ENCODE data around the gene CDC42SE1.
A peak's percentile ranks its signal among the peaks of the same experiment; 100 is the strongest.

CDC42SE1 gene

DNA sequence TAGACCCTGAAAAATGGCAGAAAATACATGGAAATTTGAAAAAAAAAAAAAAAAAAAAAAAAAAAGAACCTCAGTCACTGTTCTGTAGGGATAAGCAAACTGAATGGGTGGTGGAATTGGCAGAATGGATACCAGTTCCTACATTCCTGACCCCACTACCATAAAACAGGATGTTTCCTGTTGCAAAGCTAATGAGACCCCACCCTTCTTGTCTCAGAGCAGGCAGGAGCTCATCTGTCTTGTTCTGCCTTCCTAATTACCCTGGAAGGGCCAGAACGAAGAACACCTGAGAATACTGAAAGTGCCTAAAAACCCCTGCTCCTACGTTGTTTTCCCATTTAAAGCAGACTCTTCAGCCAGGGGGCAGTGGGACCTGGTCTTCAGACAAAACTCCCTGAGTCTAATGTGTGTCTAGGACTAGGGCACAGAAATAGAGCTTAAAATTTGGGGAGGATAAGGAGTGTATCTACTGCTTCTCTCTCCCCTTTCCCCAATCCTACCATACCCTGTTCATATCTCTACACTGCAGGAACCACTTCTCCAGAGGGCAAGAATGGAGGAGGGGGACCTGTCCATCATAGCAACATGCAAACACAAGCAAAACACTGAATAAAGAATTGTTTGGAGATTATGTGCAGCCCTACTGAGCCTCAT lies 7.9 kb downstream of the CDC42SE1 start:
- no peak for DNase-seq

DNA sequence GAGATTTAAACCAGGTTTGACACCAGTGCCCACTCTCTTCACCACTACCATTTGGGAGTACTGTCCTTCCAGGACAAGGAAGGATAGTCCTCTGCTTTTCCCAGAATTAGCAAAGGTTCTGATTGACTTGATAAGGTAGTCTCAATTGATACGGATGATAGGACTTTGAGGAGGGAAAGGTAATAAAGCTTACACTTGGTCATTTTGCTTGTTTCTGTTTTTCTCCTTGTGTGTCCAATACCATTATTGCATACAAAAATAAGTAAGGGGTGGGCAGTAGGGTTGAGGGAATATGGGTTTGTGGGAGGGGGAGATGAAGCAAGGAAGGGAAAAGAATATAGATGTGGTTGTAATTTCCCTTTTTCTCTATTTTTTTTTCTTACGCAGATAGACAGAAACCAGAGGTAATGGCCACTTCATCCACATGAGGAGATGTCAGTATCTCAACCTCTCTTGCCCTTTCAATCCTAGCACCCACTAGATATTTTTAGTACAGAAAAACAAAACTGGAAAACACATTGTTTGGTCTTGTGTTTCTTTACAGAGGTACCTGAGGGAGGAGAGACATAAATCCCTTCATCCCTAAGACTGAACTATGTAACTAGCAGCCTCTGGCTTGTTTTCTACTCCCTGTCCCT lies 9.3 kb downstream of the CDC42SE1 start:
- no peak for DNase-seq

DNA sequence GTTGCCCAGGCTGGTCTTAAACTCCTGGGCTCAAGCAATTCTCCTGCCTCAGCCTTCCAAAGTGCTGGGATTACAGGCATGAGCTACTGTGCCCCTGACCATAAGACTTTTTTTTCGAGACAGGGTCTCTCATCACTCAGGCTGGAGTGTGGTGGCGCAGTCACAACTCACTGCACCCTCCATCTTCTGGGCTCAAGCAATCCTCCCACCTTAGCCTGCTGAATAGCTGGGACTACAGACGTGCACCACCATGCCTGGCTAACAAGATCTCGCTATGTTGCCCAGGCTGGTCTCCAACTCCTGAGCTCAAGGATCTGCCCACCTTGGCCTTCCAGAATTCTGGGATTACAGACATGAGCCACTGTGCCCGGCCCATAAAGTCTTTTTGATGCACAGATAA lies 10.0 kb downstream of the CDC42SE1 start:
- DNase-seq: no peak

DNA sequence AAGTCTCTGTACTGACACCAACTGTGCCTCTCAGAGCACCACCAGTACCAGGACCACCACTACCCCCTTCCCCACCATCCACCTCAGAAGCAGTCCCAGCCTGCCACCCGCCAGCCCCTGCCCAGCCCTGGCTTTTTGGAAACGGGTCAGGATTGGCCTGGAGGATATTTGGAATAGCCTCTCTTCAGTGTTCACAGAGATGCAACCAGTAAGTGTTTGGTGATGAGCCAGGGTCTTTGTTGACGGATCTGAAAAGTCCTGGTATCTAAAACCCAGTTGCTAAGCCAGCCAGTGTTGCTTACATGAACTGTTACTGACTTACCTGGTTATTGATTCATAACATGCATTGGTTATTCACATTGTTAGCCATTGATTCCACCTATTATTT lies 10.8 kb downstream of the CDC42SE1 start:
- DNase-seq: no peak

DNA sequence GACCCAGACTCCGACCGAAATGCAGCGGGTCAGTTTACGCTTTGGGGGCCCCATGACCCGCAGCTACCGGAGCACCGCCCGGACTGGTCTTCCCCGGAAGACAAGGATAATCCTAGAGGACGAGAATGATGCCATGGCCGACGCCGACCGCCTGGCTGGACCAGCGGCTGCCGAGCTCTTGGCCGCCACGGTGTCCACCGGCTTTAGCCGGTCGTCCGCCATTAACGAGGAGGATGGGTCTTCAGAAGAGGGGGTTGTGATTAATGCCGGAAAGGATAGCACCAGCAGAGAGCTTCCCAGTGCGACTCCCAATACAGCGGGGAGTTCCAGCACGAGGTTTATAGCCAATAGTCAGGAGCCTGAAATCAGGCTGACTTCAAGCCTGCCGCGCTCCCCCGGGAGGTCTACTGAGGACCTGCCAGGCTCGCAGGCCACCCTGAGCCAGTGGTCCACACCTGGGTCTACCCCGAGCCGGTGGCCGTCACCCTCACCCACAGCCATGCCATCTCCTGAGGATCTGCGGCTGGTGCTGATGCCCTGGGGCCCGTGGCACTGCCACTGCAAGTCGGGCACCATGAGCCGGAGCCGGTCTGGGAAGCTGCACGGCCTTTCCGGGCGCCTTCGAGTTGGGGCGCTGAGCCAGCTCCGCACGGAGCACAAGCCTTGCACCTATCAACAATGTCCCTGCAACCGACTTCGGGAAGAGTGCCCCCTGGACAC lies 11.3 kb downstream of the CDC42SE1 start:
- DNase-seq: peak; percentile 53

DNA sequence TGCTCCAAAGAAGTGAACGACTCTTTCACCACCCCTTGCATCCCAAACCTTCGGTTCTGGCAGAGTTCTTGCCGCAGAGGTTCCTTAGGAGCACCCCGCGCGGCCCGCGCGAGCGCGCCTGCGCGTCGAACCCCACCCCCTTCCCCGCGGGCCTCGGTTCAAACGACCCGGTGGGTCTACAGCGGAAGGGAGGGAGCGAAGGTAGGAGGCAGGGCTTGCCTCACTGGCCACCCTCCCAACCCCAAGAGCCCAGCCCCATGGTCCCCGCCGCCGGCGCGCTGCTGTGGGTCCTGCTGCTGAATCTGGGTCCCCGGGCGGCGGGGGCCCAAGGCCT lies 11.9 kb downstream of the CDC42SE1 start, which contains the start of gene C1orf56:
Gene C1orf56, plus strand, starts transcription at position 161 of the 334 bp plus-strand sequence. Its CDS starts 97 bp downstream, at position 258.
- peak; percentile 65 for DNase-seq

DNA sequence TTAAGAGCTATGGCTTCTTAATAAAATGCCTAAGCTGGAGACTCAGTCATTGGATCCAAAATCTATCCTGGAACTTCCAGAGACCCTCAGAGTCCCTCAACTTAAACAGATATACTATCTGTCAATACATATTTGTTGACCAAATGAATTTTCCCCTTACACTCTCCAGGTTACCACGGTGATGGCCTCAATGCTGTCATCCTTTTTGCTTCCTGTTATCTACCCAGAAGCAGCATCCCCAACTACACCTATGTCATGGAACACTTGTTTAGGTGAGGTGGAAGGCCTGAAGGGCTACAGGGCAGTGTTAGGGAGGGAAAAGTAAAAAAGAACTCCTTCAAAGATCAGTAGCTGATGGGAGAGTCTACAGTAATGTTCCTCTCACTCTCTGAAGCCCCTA lies 16.3 kb downstream of the CDC42SE1 start:
- no peak for DNase-seq

DNA sequence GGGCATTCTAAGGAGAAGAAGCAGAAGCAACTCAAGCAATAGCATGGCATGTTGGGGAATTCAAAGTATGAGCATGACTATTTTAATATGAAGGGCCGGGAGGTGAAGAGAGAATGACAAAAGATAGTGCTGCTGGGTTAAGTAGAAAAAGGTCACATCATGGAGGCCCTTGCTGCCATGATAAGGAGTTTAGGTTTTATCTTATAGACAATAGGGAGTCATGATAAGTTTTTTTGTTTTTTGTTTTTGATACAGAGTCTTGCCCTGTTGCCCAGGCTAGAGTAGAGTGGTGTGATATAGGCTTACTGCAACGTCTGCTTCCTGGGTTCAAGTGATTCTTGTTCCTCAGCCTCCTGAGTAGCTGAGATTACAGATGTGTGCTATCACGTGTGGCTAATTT lies 19.9 kb downstream of the CDC42SE1 start:
- DNase-seq: no peak

DNA sequence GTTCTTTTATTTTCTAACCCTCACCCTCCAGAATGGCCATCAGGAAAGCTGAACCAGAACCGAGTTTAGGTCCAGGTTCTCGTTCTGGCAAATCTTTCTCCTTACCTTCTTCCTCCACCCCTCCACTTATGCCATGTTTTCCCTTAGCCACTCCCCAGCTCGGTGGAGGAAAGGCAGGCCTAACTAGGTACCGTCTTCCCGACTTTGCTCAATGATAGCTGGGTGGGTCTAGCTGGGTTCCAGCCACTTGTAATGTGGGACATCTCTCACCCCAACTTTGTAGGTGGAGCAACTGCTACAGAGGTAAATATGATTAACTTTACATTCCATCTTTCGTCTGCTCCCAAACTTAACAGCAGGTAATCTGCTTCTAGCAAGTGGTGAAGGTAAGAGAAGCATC lies 22.4 kb downstream of the CDC42SE1 start:
- no peak for DNase-seq

DNA sequence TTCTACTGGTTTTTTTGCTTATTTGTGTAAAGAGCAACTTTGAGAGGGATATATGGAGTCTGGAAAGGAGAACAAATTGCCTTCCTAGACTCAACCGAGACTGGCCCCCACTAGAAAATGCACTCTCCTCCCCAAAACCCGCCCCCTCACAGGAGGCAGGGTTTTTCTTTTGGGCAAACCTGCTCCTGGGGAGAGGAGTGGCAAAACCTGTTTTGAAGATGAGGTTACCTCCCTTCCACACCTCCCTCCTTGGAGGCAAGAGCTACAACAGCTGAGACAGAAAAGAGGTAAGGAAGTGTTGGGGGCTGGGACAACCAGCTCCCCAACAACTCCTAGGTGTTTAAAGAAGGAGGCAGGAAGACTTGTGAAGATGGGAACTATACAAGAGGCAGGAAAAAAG lies 23.1 kb downstream of the CDC42SE1 start, which contains the start of gene BNIPL:
Gene BNIPL, plus strand, starts transcription at position 231 of the 400 bp plus-strand sequence. Its CDS starts 140 bp downstream, at position 371.
- no peak for DNase-seq

DNA sequence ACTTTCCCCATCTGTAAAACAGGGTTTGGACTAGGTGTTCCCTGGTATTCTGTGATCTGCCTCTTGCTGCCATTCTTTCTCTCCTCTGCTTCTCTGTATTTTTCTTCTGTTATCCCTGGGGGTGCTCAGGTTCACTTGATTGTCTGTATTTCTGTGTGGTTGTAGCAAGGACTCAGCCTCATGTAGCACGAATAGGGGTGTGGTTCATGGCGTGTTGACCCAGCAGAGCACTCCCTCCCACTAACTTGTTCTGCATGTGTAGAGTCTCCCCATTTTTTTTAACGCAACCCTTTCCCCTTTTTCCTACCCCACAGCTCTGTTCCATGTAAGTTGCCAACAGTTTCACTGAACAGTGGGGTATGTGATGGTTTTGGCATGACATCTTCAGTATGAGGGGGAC lies 24.3 kb downstream of the CDC42SE1 start:
- DNase-seq: no peak

DNA sequence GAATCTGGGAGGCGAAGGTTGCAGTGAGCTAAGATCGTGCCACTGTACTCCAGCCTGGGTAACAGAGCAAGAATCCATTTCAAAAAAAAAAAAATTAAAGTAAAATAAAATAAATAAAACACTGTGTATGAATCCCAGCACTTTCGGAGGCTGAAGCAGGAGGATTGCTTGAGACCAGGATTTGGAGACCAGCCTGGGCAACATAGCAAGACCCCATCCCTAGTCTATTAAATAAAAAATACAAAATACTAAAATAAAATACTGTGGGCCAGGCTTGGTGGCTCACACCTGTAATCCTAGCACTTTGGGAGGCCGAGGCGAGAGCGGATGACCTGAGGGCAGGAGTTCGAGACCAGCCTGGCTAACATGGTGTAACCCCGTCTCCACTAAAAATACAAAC lies 27.3 kb downstream of the CDC42SE1 start:
- no peak for DNase-seq

DNA sequence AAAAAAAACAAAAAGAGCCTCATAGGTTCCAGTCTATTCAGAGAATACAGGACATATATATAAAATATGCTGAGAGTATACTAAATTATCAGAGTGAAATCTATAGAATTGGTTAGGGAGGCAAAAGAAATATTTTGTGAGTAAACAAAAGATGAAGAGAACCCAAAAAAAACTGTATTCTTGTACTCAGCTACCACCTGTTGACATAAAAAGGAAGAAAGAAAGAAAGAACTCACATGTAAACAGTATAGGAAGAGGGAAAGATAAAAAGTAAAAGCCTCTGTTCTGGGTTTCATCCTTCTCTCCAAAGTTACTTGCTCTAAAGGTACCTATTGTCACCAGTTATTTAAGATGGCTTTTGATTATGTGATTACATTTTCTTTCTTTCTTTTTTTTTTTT lies 33.0 kb downstream of the CDC42SE1 start:
- DNase-seq: no peak

DNA sequence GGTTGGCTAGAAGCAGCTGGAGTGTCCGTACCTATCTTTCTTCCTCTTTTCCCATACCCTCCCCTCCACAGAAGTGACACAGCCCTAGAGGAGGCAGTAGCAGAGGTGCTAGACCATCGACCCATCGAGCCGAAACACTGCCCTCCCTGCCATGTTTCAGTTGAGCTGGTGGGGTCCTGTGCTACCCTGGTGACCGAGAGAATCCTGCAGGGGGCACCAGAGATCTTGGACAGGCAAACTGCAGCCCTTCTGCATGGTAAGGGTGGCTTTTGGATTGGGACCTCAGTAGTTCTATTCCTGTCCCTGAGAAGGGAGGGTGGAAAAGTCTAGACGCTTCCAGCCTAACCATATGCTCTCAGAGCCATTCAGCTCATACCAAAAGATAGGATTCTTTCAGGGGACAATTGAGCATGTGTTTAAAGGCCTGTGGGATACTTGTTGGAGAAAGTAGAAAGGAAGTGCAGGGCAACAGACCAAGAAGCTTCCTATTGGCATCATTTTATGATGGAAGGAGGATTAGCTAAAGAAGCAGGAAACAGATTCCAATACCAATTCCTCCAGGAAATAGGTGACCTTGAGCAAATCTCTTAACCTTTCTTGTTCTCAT lies 34.8 kb downstream of the CDC42SE1 start:
- DNase-seq: peak; percentile 75

DNA sequence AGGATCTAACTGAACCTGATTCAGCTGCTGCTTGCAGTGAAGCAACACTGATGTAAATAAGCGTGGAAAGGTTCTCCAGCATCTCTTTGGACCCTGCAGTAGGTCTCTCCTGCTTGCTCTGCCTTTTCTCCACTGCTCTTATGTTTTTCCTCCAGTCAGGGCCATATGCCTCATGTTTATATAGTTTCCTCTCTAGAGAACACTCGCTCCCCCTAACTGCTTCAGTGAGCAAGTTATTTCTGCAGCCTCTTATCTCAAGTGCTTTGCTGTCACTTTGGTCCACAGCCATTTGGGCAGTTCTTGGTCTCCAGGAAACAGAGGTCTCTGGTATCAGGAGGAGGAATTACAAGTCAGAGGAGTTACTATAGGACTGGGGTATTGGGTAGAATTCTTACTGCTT lies 45.9 kb downstream of the CDC42SE1 start:
- no peak for DNase-seq

DNA sequence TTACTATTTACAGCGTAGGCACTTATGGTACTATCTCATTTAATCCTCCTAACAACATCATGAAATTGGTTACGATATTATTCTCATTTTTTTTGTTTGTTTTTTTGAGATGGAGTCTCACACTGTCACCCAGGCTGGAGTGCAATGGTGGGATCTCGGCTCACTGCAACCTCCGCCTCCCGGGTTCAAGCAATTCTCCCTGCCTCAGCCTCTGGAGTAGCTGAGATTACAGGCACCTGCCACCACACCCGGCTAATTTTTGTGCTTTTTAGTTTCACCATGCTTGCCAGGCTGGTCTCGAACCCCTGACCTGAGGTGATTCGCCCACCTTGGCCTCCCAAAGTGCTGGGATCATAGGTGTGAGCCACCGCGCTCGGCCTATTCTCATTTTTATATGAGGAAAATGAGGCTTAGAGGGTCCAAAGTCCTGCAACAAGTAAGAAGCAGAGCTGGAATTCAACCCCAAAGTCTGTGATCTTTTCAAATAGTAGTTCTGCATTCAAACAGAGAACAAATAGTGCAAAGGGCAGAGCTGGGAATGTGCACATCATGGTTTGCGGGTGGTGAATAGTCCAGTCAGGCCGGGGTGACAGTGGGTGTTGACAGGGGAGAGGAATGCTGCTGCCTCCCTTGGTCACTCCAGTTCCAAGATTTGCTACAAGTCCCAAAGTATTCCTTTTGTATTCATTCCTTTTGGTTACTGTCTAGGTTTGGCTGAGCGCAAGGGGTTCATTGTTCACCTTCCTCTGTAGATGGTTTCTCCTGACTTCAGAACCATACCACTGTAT lies 46.5 kb downstream of the CDC42SE1 start:
- no peak for DNase-seq

DNA sequence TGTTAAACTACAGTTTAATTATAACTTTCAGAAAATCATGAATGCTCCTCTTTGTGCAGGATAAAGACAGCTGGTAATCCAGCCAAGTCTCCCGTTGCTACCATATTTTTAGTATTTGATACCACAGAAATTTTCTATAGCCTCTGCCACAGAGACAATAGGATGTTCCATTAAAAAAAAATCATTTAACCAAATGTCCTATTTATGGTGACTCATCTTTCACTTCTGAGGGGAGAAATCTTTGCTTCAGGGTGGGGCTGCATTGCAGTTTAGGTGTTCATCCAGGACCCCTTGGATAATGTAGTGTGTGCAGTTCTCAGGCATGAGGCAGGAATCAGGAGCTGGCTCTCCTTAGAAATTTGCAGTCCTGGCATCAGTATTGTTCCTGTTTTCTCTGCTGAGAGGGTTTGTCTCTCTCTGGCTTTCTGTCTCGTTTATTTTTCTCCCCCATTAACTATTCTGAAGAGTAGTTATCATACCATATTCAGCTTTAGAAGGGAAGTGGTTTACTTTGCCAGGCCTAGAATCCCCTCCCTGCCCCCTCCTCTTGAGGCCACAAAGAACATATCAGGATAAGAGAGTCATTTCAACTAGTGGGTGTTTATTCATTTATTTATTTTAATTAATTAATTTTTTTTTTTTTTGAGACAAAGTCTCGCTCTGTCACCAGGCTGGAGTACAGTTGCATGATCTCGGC lies 48.1 kb downstream of the CDC42SE1 start:
- no peak for DNase-seq

DNA sequence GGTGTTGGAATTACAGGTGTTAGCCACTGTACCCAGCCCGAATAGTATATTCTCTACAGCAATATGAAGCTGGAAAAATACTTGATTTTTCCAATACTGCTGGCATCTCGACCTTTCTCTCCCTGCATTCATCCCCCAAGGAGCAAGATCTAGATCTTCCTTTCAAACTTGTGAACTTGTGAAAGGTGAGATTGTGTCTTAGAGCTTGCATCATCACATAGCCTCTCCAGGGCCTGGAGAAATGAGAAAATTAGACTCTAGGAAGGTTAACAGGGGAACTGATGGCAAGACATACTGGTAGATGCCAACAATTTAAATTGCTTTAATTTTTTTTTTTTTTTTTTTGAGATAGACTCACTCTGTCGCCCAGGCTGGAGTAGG lies 49.1 kb downstream of the CDC42SE1 start:
- no peak for DNase-seq

DNA sequence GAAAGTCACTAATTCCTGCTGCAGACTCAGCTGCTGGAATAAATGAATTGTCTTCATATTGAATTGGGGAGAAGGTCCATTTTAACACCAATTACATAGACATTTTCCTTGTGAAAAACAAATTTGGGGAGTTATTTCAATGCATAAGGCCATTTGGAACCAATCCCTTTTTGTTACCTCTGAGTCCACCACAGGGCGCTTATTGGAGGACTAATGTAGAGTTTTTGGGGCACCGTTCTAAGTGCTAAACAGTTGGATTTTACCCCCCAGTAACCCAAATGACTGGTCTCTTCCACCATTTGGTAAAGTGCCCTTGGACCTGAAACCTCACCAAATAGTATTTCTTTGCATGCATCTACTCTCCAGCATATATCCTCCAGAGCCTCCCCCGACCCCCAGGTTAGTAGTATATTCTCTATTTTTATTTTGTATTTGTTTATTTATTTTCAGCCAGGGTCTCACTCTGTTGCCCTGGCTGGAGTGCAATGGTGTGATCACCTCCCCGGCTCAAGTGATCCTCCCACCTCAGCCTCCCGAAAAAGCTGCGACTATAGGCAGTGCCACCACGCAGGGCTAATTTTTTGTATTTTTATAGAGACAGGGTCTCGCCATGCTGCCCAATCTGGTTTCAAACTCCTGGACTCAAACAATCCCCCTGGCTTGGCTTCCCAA lies 49.6 kb downstream of the CDC42SE1 start:
- DNase-seq: no peak

DNA sequence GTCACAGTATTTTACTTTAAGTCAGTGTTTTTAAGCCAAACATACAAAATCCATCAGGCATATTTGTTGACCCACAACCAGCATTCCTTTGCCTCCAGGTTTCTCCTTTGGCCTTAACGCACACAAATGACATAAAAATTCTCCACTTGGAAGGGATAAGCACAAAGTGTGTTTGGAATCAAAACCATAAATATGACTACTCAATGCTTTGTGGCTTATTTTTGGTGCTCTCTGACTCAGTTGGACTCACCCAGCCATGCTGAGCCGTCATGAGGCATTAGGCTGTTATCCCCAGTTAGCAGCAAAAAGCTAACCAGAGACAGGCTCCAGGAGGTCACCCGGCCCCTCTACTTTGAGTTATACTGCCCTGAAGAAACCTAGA lies 50.2 kb downstream of the CDC42SE1 start:
- no peak for DNase-seq

DNA sequence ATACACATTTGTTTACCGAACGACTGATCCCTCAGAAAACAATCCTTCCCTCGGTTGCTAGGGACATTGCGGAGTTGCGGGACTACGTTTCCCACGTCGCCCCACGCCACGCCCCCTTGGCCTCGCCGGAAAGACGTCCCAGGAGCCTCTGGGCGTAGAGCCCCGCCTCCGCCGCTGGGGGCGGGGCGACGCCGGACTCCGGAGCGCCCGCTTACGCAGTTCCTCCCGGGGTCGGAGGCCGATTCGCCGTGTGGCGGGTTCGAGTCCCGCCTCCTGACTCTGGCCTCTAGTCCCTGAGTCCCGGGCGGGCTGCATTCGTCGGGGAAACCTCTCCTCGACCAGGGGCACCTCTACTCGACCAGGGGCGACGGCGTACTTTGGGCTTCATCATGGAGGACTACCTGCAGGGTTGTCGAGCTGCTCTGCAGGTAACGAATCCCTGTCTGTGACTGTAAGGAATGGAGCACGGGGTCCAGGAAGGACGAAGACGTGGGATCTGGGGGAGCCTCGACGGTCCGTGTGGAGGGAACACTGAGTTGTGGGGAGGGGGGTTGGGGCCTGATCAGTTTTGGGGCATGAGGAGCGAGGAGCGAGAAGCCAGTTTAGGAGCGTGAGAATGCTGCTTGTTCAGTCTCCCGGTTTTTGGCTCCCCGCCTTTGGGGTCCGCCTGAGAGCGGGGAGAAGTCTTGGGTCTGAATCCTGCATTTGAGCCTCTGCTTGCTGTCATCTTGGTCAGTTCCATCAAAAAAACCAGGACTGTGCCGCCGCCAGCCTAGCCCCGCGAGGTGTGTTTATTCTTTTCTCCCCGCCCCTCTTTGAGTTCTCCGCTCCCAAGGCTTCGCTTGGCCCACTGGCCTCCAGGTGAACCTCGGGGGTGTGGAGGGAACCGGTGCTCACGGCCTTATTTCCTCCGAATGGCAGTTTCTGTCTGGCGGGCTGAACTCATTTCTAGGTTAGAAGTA lies 50.9 kb downstream of the CDC42SE1 start, which contains the start of gene PRUNE1:
Gene PRUNE1, plus strand, starts transcription at position 206 of the 962 bp plus-strand sequence. Its CDS starts 184 bp downstream, at position 390.
- DNase-seq: peak; percentile 95

Data from activated CD4-positive, CD25-positive, alpha-beta regulatory T cell treated with anti-CD3 and anti-CD28 coated beads, Interleukin-2, amount 50 U/mL, for 72 hours (primary cell).